Liver (tissue), 9 donors: Measurements from ENCODE around the gene BCR. TPM values are rescaled to one million over a fixed set of nuclear protein-coding genes. Genes with fewer than 3 reads are reported as not detected.
A peak's percentile ranks its signal among the peaks of the same experiment; 100 is the strongest.

Experiments used
- DNase-seq: peaks from one replicate; pipeline ENCODE4 v3.0.0-alpha.2; 2017; ENCODE audit warnings: low spot score
- H3K27ac ChIP-seq, 2 donors: one replicate each; pipeline ENCODE4 v1.7.0; 2013; ENCODE audit warnings: inconsistent platforms in 2 of 2, low read length in 2 of 2, control low read depth in 1 of 2, low read depth in 1 of 2, mild to moderate bottlenecking in 1 of 2
- H3K27me3 ChIP-seq, 4 donors: one replicate each; pipeline versions ENCODE4 v1.6.1 to v1.7.0; 2013; ENCODE audit warnings: low read length in 3 of 4, inconsistent platforms in 1 of 4, mild to moderate bottlenecking in 1 of 4, moderate library complexity in 1 of 4; ENCODE audit not compliant: control insufficient read depth in 4 of 4, insufficient read depth in 4 of 4
- H3K36me3 ChIP-seq, 4 donors: one replicate each; pipeline versions ENCODE4 v1.6.1 to v1.7.0; 2013; ENCODE audit warnings: low read length in 3 of 4, mild to moderate bottlenecking in 3 of 4, low read depth in 1 of 4, moderate library complexity in 1 of 4; ENCODE audit not compliant: control insufficient read depth in 4 of 4, insufficient read depth in 3 of 4
- H3K4me1 ChIP-seq, 4 donors: one replicate each; pipeline versions ENCODE4 v1.6.1 to v1.7.0; 2013; ENCODE audit warnings: low read length in 3 of 4, mild to moderate bottlenecking in 3 of 4, moderate library complexity in 1 of 4; ENCODE audit not compliant: control insufficient read depth in 4 of 4, insufficient read depth in 4 of 4
- H3K4me3 ChIP-seq, 3 donors: one replicate each; pipeline versions ENCODE4 v1.6.1 to v1.7.0; 2013; ENCODE audit warnings: low read length in 3 of 3, control low read depth in 1 of 3, low read depth in 1 of 3, mild to moderate bottlenecking in 1 of 3
- H3K9ac ChIP-seq, 2 donors: one replicate each; pipeline ENCODE4 v1.7.0; 2013; ENCODE audit warnings: low read length in 2 of 2, mild to moderate bottlenecking in 2 of 2, moderate library complexity in 2 of 2, control low read depth in 1 of 2, low read depth in 1 of 2
- H3K9me3 ChIP-seq, 4 donors: one replicate each; pipeline versions ENCODE4 v1.6.1 to v1.7.0; 2013; ENCODE audit warnings: low read length in 3 of 4; ENCODE audit not compliant: control insufficient read depth in 4 of 4
- ATF3 ChIP-seq: IDR thresholded peaks from 2 replicates; pipeline ENCODE4 v1.6.1; 2016; ENCODE audit warnings: antibody characterized with exemption
- CTCF ChIP-seq: fragments of 150-350 bp; IDR thresholded peaks from 2 replicates; pipeline ENCODE4 v1.5.1; 2017; ENCODE audit warnings: improper control_type of control experiment, low read depth, low read length; ENCODE audit not compliant: missing input control
- FOXA1 ChIP-seq: IDR thresholded peaks from 2 replicates; pipeline ENCODE4 v1.6.1; 2016; ENCODE audit warnings: antibody characterized with exemption
- GABPA ChIP-seq, 2 donors: IDR thresholded peaks in 1 of 2; conservative IDR thresholded peaks in 1 of 2; 2 replicates each; pipeline ENCODE4 v1.6.1; 2016; ENCODE audit warnings: antibody characterized with exemption in 2 of 2, mild to moderate bottlenecking in 1 of 2, moderate library complexity in 1 of 2
- HNF4A ChIP-seq, 2 donors: conservative IDR thresholded peaks; 2 replicates each; pipeline ENCODE4 v1.6.1; 2016; ENCODE audit warnings: antibody characterized with exemption in 2 of 2, mild to moderate bottlenecking in 2 of 2
- HNF4G ChIP-seq: IDR thresholded peaks from 2 replicates; pipeline ENCODE4 v1.6.1; 2016; ENCODE audit warnings: antibody characterized with exemption
- JUND ChIP-seq, 2 donors: IDR thresholded peaks; 2 replicates each; pipeline ENCODE4 v1.6.1; 2016; ENCODE audit warnings: antibody characterized with exemption in 2 of 2
- MAX ChIP-seq: IDR thresholded peaks from 2 replicates; pipeline ENCODE4 v1.6.1; 2016; ENCODE audit warnings: antibody characterized with exemption
- NR2F2 ChIP-seq: IDR thresholded peaks from 2 replicates; pipeline ENCODE4 v1.6.1; 2016; ENCODE audit warnings: antibody characterized with exemption
- RAD21 ChIP-seq, 2 donors: IDR thresholded peaks; 2 replicates each; pipeline ENCODE4 v1.6.1; 2016; ENCODE audit warnings: antibody characterized with exemption in 2 of 2, mild to moderate bottlenecking in 2 of 2
- REST ChIP-seq: IDR thresholded peaks from 2 replicates; pipeline ENCODE4 v1.6.1; 2016; ENCODE audit warnings: antibody characterized with exemption, mild to moderate bottlenecking
- RXRA ChIP-seq, 2 donors: IDR thresholded peaks; 2 replicates each; pipeline ENCODE4 v1.6.1; 2017 to 2018; ENCODE audit warnings: antibody characterized with exemption in 2 of 2, mild to moderate bottlenecking in 1 of 2
- SP1 ChIP-seq: IDR thresholded peaks from 2 replicates; pipeline ENCODE4 v1.6.1; 2018; ENCODE audit warnings: antibody characterized with exemption, mild to moderate bottlenecking
- TAF1 ChIP-seq: conservative IDR thresholded peaks from 2 replicates; pipeline ENCODE4 v1.6.1; 2016; ENCODE audit warnings: antibody characterized with exemption, mild to moderate bottlenecking
- YY1 ChIP-seq: IDR thresholded peaks from 2 replicates; pipeline ENCODE4 v1.6.1; 2016; ENCODE audit warnings: antibody characterized with exemption, mild to moderate bottlenecking
- ZBTB33 ChIP-seq: IDR thresholded peaks from 2 replicates; pipeline ENCODE4 v1.6.1; 2016; ENCODE audit warnings: antibody characterized with exemption
- WGBS: extraction: QIAGEN DNeasy Blood & Tissue Kit; methylation state at CpG from one replicate; pipeline ENCODE4 v1.1.7; 2013; 5-methylcytosine and 5-hydroxymethylcytosine counted together
- polyA plus RNA-seq, 2 donors: library from polyadenylated mRNA; stranded (reverse) in 1 of 2; unstranded in 1 of 2; fragments of 200-250 nt in 1 of 2; fragments of >200 nt in 1 of 2; fragmentation: Nextera tagmentation in 1 of 2; extraction: Ambion mirVana in 1 of 2; gene quantifications; one replicate each; pipeline versions ENCODE4 v1.2.1 to v1.2.3, GENCODE V29; 2013 to 2015
- total RNA-seq, 2 donors: library from RNA; depleted of rRNA; stranded (reverse); fragments of >200 nt; gene quantifications; one replicate each; pipeline ENCODE4 v1.2.3, GENCODE V29; 2014
- donor health status: healthy.
- donor health status: healthy.
- donor health status: healthy.
- donor health status: healthy.
- donor health status: healthy.

The BCR gene
- total and polyA plus RNA-seq, 4 donors = 7.4 to 35.6 (median 18.3) TPM

GRCh38 chr22:23200898-23201297, 20.6 kb downstream of the BCR start:
- no peaks in the 10 kb centered on the region for H3K9me3 ChIP-seq
- WGBS = 88% methylated on average over 5 of the region's 5 CpGs
- no peak overlapping the region for H3K4me3 ChIP-seq
- H3K4me1 ChIP-seq = peaks cover 13 to 27% (median 21%) of the 10 kb centered on the region in 4 donors
- TF ChIP-seq ATF3 (no peak), RAD21 (IDR thresholded peaks at IDR 0.05) (no peak)
- H3K27me3 ChIP-seq = no peaks in the 10 kb centered on the region
- no peak overlapping the region for H3K27ac ChIP-seq
- H3K36me3 ChIP-seq = no peaks in the 10 kb centered on the region
- H3K9ac ChIP-seq = no peak overlapping the region
- DNase-seq = no peak

DNA sequence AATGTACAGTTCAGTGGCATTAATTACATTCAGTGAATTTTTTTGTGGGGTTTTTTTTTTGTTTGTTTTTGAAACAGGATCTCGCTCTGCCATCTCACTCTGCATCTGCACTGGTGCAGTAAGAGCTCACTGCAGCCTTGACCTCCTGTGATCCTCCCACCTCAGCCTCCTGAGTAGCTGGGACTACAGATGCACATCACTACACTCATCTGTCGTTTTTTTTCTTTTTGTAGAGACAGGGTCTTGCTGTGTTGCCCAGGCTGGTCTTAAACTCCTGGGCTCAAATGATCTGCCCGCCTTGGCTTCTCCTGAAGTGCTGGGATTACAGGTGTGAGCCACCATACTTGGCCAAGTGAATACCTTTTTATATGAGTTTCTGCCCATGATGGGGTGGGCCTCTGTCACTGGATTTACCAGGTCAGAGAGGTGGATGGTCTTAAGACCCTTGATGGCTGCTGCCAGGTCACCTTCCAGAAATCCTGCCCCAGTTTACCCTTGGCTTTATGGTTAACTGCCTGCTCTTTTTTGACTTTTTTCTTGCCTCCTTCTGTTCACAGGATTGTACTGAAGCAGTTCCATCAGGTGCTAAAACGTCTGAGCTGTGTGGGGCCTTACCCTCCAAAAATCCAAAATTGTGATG, 22.6 kb downstream of the BCR start:
- TF ChIP-seq RXRA (IDR thresholded peaks at IDR 0.05) (no peak), TAF1 (no peak), ZBTB33 (no peak), CTCF (no peak), NR2F2 (no peak), GABPA (IDR thresholded peaks at IDR 0.05 in 1 of 2, conservative IDR thresholded peaks at IDR 0.05 in 1 of 2) (no peak), ATF3 (no peak), HNF4A (conservative IDR thresholded peaks at IDR 0.05) (no peak)

GRCh38 chr22:23203452-23204124, 23.3 kb downstream of the BCR start:
- H3K27me3 ChIP-seq = no peaks in the 10 kb centered on the region
- H3K4me3 ChIP-seq = no peak overlapping the region
- H3K4me1 ChIP-seq = peaks cover 13 to 29% (median 23%) of the 10 kb centered on the region in 4 donors
- no peaks in the 10 kb centered on the region for H3K36me3 ChIP-seq
- no peak overlapping the region for H3K9ac ChIP-seq
- DNase-seq = no peak
- no peaks in the 10 kb centered on the region for H3K9me3 ChIP-seq
- WGBS = 79% methylated on average over 7 of the region's 7 CpGs
- peak overlapping the region; percentile 50 to 63 for H3K27ac ChIP-seq
- TF ChIP-seq FOXA1 (no peak), NR2F2 (no peak), MAX (no peak), TAF1 (no peak), RAD21 (IDR thresholded peaks at IDR 0.05) (no peak), REST (no peak), ZBTB33 (no peak), JUND (IDR thresholded peaks at IDR 0.05) (no peak), YY1 (no peak), HNF4G (no peak), SP1 (no peak), RXRA (IDR thresholded peaks at IDR 0.05) (no peak), HNF4A (conservative IDR thresholded peaks at IDR 0.05) (no peak)

More for the DNA sequence above, 22.6 kb downstream of the BCR start:
- Histone ChIP-seq H3K9ac (no peak overlapping the region), H3K27me3 (no peaks in the 10 kb centered on the region), H3K27ac (no peak overlapping the region), H3K9me3 (no peaks in the 10 kb centered on the region), H3K36me3 (no peaks in the 10 kb centered on the region), H3K4me3 (no peak overlapping the region), H3K4me1 (peaks cover 13 to 29% (median 23%) of the 10 kb centered on the region in 4 donors)
- no peak for DNase-seq
- WGBS = 83% methylated on average over 4 of the region's 4 CpGs
